Osteoblast (primary cell): Measurements from ENCODE around the gene LMOD1. TPM values are rescaled to one million over a fixed set of nuclear protein-coding genes. Genes with fewer than 3 reads are reported as not detected.

Experiments used
- DNase-seq: peaks from one replicate; pipeline ENCODE4 v3.0.0; 2011; ENCODE audit warnings: low spot score, mixed read lengths; ENCODE audit not compliant: insufficient read length; ENCODE audit errors: missing footprints
- H2AFZ ChIP-seq: 2 replicates; pipeline ENCODE4 v1.6.0; 2011; ENCODE audit warnings: mild to moderate bottlenecking, low read length
- H3K27ac ChIP-seq: 2 replicates; pipeline ENCODE4 v1.5.1; 2011; ENCODE audit warnings: mild to moderate bottlenecking, low read depth, low read length, moderate library complexity
- H3K27me3 ChIP-seq: 2 replicates; pipeline ENCODE4 v1.6.0; 2012; ENCODE audit warnings: mild to moderate bottlenecking, control low read depth, inconsistent platforms, low read length, moderate library complexity; ENCODE audit not compliant: insufficient read depth
- H3K36me3 ChIP-seq: 2 replicates; pipeline ENCODE4 v1.5.1; 2011; ENCODE audit warnings: mild to moderate bottlenecking, low read length, control low read depth, moderate library complexity; ENCODE audit not compliant: insufficient read depth
- H3K4me1 ChIP-seq: 2 replicates; pipeline ENCODE4 v1.5.1; 2011; ENCODE audit warnings: mild to moderate bottlenecking, low read length, control low read depth, moderate library complexity; ENCODE audit not compliant: insufficient read depth
- H3K4me2 ChIP-seq: 2 replicates; pipeline ENCODE4 v1.6.0; 2011; ENCODE audit warnings: mild to moderate bottlenecking, low read length; ENCODE audit not compliant: insufficient read depth
- H3K4me3 ChIP-seq: fragments of 200-600 bp; sonication (generic); 3 replicates; pipeline ENCODE4 v1.5.1; 2012; ENCODE audit warnings: mild to moderate bottlenecking, low read length, inconsistent platforms; ENCODE audit not compliant: insufficient read depth
- H3K79me2 ChIP-seq: 2 replicates; pipeline ENCODE4 v1.6.0; 2012; ENCODE audit warnings: mild to moderate bottlenecking, low read length, control low read depth, inconsistent platforms; ENCODE audit not compliant: insufficient read depth
- H3K9me3 ChIP-seq: 2 replicates; pipeline ENCODE4 v1.5.1; 2011; ENCODE audit warnings: low read depth, low read length, control low read depth
- H4K20me1 ChIP-seq: 2 replicates; pipeline ENCODE4 v1.6.0; 2012; ENCODE audit warnings: mild to moderate bottlenecking, low read length, control low read depth; ENCODE audit not compliant: insufficient read depth
- small RNA-seq: library from RNA; depleted of rRNA; stranded (forward); fragments of <200 nt; gene quantifications from one replicate; pipeline ENCODE3, GENCODE V24; 2012
- total RNA-seq: library from RNA; depleted of rRNA; stranded (reverse); fragments of >200 nt; gene quantifications from 2 replicates; pipeline ENCODE4 v1.2.3, GENCODE V29; 2012
- TF ChIP-seq, protein P1 (sequence below): IDR thresholded peaks from 2 replicates; pipeline ENCODE4 v1.5.1; 2011; ENCODE audit warnings: mild to moderate bottlenecking, low read depth, low read length, moderate library complexity; ENCODE audit errors: extremely low read depth

Gene LMOD1
- total RNA-seq, 1 donor, result 21.7 TPM

DNA sequence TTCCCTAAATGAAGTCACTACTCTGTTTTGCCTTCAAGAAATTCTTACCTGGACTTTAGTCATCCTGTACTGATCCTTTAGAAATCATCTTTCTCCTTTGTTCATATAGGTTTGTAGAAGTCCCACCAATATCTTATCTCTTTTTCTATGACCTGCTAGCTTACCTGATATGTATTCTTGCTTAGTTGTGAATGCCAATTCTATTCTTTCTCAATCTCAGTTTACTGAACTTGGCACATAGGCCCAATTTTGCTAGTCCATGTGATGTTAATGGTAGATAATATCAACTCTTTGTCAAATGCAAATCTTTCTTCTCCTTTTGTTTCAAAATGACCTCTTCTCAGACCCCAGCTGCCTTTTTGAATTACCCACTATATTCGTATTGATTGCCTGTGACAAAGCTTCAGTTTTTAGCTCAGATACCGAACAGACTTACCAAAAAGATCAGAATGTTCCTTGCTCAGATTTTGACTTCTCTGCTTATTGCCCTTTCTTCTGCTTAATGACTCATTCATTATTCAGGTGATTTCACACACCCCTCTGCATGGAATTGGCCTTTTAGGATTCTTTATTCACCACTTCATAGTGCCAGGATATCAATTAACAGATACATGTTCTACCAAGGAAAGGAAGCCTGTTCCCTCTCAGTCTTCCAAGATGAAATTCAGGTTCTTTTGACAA lies 96.8 kb downstream of the LMOD1 start:
- Histone ChIP-seq H3K4me1 (peaks cover 32% of the 10 kb centered on the region), H3K27me3 (no peaks in the 10 kb centered on the region), H3K4me2 (peak overlapping the region; percentile 44), H3K79me2 (peaks cover 41% of the 10 kb centered on the region), H3K4me3 (no peak overlapping the region), H3K9me3 (no peaks in the 10 kb centered on the region), H3K27ac (peak overlapping the region; percentile 78), H3K36me3 (peaks cover 51% of the 10 kb centered on the region), H2AFZ (no peak overlapping the region), H4K20me1 (peaks cover 6% of the 10 kb centered on the region)
- no peak for DNase-seq
- TF ChIP-seq, protein P1, sequence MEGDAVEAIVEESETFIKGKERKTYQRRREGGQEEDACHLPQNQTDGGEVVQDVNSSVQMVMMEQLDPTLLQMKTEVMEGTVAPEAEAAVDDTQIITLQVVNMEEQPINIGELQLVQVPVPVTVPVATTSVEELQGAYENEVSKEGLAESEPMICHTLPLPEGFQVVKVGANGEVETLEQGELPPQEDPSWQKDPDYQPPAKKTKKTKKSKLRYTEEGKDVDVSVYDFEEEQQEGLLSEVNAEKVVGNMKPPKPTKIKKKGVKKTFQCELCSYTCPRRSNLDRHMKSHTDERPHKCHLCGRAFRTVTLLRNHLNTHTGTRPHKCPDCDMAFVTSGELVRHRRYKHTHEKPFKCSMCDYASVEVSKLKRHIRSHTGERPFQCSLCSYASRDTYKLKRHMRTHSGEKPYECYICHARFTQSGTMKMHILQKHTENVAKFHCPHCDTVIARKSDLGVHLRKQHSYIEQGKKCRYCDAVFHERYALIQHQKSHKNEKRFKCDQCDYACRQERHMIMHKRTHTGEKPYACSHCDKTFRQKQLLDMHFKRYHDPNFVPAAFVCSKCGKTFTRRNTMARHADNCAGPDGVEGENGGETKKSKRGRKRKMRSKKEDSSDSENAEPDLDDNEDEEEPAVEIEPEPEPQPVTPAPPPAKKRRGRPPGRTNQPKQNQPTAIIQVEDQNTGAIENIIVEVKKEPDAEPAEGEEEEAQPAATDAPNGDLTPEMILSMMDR, result no peak

DNA sequence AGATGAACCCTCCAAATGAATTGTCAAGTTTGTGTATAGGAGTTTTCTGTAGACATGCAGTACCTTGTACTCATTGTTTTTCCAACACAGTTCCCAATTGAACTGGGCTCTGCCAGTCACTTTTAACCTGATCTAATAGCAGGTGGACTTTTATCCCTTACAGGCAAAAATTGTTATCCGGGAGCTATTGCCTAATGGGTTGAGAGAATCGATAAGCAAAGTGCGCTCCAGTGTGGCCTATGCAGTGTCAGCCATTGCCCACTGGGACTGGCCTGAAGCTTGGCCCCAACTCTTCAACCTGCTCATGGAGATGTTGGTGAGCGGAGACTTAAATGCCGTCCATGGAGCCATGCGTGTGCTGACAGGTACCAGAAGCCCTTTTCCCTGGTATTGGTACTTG lies 98.1 kb downstream of the LMOD1 start:
- TF ChIP-seq, protein P1, result no peak
- DNase-seq, result no peak
- Histone ChIP-seq H4K20me1 (peaks cover 8% of the 10 kb centered on the region), H3K36me3 (peaks cover 41% of the 10 kb centered on the region), H3K27ac (no peak overlapping the region), H3K4me2 (no peak overlapping the region), H3K79me2 (peaks cover 52% of the 10 kb centered on the region), H3K4me3 (no peak overlapping the region), H3K4me1 (peaks cover 32% of the 10 kb centered on the region), H3K27me3 (no peaks in the 10 kb centered on the region), H2AFZ (no peak overlapping the region), H3K9me3 (no peaks in the 10 kb centered on the region)

GRCh38 chr1:201847150-201847549 lies 99.2 kb downstream of the LMOD1 start:
- Histone ChIP-seq H3K27me3 (no peaks in the 10 kb centered on the region), H3K4me2 (no peak overlapping the region), H3K36me3 (peaks cover 34% of the 10 kb centered on the region), H3K9me3 (no peaks in the 10 kb centered on the region), H3K4me3 (no peak overlapping the region), H3K79me2 (peaks cover 63% of the 10 kb centered on the region), H4K20me1 (peaks cover 13% of the 10 kb centered on the region), H3K4me1 (peaks cover 32% of the 10 kb centered on the region), H2AFZ (no peak overlapping the region), H3K27ac (peak overlapping the region; percentile 17)
- DNase-seq, result no peak
- TF ChIP-seq, protein P1, result no peak

Small RNA genes lying within 50 kb of the gene (small RNA-seq; reads per million reads assigned to genes)
- gene MIR6739 (not detected), gene RF00156 (not detected)

Other genes starting within 250 kb of the LMOD1 start
- 26.1 and 26.8 TPM in 2 replicates for gene IPO9, start 117.4 kb downstream of the LMOD1 start, total RNA-seq
- gene SHISA4, start 57.6 kb downstream of the LMOD1 start, total RNA-seq, result 25.3 and 27.1 TPM in 2 replicates
- 35.7 and 38.7 TPM in 2 replicates for gene TIMM17A, start 9.0 kb upstream of the LMOD1 start, total RNA-seq
- gene RNPEP, start 36.1 kb upstream of the LMOD1 start, total RNA-seq, result 64.8 and 74.2 TPM in 2 replicates
- gene ELF3, start 64.0 kb upstream of the LMOD1 start, total RNA-seq, result under 0.01 TPM in 2 replicates
- gene GPR37L1, start 176.4 kb upstream of the LMOD1 start, total RNA-seq, result not detected in 2 replicates
- gene ARL8A, start 198.2 kb upstream of the LMOD1 start, total RNA-seq, result 24.2 and 25.0 TPM in 2 replicates
- gene PTPN7, start 214.1 kb upstream of the LMOD1 start, total RNA-seq, result not detected in 2 replicates
- not detected in 2 replicates for gene LGR6, start 247.3 kb upstream of the LMOD1 start, total RNA-seq